ENCODE data around the gene FAM217B. TPM values are rescaled to one million over a fixed set of nuclear protein-coding genes. Genes with fewer than 3 reads are reported as not detected.

FAM217B gene
- total RNA-seq, 1 experiment from 2014 or later: 7.2 TPM

DNA sequence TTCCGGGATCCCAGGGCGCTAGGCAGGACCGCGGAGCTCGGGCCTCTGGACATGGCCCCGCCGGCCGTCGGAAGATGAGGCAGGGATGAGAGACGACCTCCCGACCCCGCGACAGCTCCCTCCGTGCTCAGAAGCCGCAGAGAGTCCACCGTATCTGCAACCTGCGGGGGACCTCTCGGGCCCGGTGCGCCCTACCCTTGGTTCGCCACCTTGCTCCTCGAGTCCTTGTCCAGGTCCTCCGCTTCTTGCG, 385 bp upstream of the FAM217B start:
- no peak for DNase-seq
- no peaks in the 10 kb centered on the region for H3F3A ChIP-seq (ENCODE audit: low read length, unreplicated experiment)
- H4K20me1 ChIP-seq (ENCODE audit: low read length): peaks cover 6% of the 10 kb centered on the region; the same call in 1 of the 2 replicates
- TF ChIP-seq, protein P1, sequence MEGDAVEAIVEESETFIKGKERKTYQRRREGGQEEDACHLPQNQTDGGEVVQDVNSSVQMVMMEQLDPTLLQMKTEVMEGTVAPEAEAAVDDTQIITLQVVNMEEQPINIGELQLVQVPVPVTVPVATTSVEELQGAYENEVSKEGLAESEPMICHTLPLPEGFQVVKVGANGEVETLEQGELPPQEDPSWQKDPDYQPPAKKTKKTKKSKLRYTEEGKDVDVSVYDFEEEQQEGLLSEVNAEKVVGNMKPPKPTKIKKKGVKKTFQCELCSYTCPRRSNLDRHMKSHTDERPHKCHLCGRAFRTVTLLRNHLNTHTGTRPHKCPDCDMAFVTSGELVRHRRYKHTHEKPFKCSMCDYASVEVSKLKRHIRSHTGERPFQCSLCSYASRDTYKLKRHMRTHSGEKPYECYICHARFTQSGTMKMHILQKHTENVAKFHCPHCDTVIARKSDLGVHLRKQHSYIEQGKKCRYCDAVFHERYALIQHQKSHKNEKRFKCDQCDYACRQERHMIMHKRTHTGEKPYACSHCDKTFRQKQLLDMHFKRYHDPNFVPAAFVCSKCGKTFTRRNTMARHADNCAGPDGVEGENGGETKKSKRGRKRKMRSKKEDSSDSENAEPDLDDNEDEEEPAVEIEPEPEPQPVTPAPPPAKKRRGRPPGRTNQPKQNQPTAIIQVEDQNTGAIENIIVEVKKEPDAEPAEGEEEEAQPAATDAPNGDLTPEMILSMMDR (conservative IDR thresholded peaks at IDR 0.05; ENCODE audit: low read depth, low read length): no peak
- TF ChIP-seq EZH2phosphoT487 (IDR thresholded peaks at IDR 0.05; ENCODE audit: borderline replicate concordance, low read length) (no peak), EZH2 (IDR thresholded peaks at IDR 0.05; ENCODE audit: low read length, unreplicated experiment) (no peak)
- ChIA-PET CTCF (interaction anchor here (0.7 to 1.7 kb wide), 3 partner anchors 14 to 157 kb away, joined by 3 to 10 read pairs (median 3); no protein-coding TSS in a partner anchor), POLR2A (ENCODE audit: unreplicated experiment) (interaction anchor here (0.6 to 0.9 kb wide), 5 partner anchors 8 to 1537 kb away, joined by 4 to 7 read pairs (median 4); no protein-coding TSS in a partner anchor)
- peak overlapping the region; percentile 72 for H3K4me3 ChIP-seq (ENCODE audit: low read length)
- peak overlapping the region; percentile 92 for H2AFZ ChIP-seq (ENCODE audit: low read length)
- peaks cover 9% of the 10 kb centered on the region; the same call in 1 of the 2 replicates for H3K36me3 ChIP-seq (ENCODE audit: low read depth, low read length)
- H3K9me3 ChIP-seq (ENCODE audit: low read length): no peaks in the 10 kb centered on the region
- peak overlapping the region; percentile 73 for H3K27ac ChIP-seq (ENCODE audit: low read length)
- H3K9me2 ChIP-seq (replicated peaks; ENCODE audit: low read length): no peaks in the 10 kb centered on the region
- H3K79me2 ChIP-seq (ENCODE audit: low read length): peaks cover 51% of the 10 kb centered on the region
- ATAC-seq: peak; percentile 6; the same call in 1 of the 2 replicates
- peak overlapping the region; percentile 80 for H3K9ac ChIP-seq (ENCODE audit: low read length)
- H3K4me2 ChIP-seq (ENCODE audit: low read length): peak overlapping the region; percentile 96
- BruUV-seq (replicated peaks): no TSS peak
- H3K27me3 ChIP-seq (ENCODE audit: low read length): no peaks in the 10 kb centered on the region
- H3K4me1 ChIP-seq (ENCODE audit: insufficient read depth, low read length): peaks cover 36% of the 10 kb centered on the region
- intact Hi-C loops (cut with micrococcal nuclease): loop anchor here (2.0 kb wide), 1 partner anchor 95 kb away; no protein-coding TSS in a partner anchor

DNA sequence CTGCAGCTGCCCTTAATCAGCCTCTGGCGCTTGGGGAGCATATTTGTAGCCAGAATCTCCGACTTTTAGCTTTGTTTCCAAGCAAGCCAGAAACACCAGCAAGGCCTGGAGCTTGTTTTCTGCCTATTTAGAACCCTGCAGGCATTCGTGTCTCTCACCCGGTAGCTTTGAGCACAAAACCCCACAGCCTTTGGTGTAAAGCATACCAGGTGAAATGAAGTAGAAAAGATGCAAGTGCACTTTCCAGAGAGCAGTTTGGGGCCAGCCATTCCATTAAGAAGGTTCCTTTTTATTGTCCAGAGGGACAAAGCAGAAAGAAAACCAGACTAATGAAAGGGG, 736 bp downstream of the FAM217B start:
- Histone ChIP-seq H3K4me1 (ENCODE audit: insufficient read depth, low read length) (peaks cover 36% of the 10 kb centered on the region), H3K9ac (ENCODE audit: low read length) (peak overlapping the region; percentile 80), H3K27me3 (ENCODE audit: low read length) (no peaks in the 10 kb centered on the region), H2AFZ (ENCODE audit: low read length) (peak overlapping the region; percentile 92), H3K9me3 (ENCODE audit: low read length) (no peaks in the 10 kb centered on the region), H3F3A (ENCODE audit: low read length, unreplicated experiment) (no peaks in the 10 kb centered on the region), H4K20me1 (ENCODE audit: low read length) (peaks cover 5% of the 10 kb centered on the region; the same call in 1 of the 2 replicates), H3K79me2 (ENCODE audit: low read length) (peaks cover 51% of the 10 kb centered on the region), H3K4me3 (ENCODE audit: low read length) (peak overlapping the region; percentile 72), H3K27ac (ENCODE audit: low read length) (peak overlapping the region; percentile 73), H3K36me3 (ENCODE audit: low read depth, low read length) (peaks cover 9% of the 10 kb centered on the region; the same call in 1 of the 2 replicates), H3K4me2 (ENCODE audit: low read length) (peak overlapping the region; percentile 96), H3K9me2 (replicated peaks; ENCODE audit: low read length) (no peaks in the 10 kb centered on the region)
- ATAC-seq (no peak), DNase-seq (no peak)
- BruUV-seq (replicated peaks): no TSS peak
- TF ChIP-seq EZH2phosphoT487 (IDR thresholded peaks at IDR 0.05; ENCODE audit: borderline replicate concordance, low read length) (no peak), EZH2 (IDR thresholded peaks at IDR 0.05; ENCODE audit: low read length, unreplicated experiment) (no peak)
- TF ChIP-seq, protein P1 (conservative IDR thresholded peaks at IDR 0.05; ENCODE audit: low read depth, low read length): no peak
- intact Hi-C loops (cut with micrococcal nuclease): loop anchor here (2.0 kb wide), 1 partner anchor 96 kb away; no protein-coding TSS in a partner anchor
- ChIA-PET CTCF (no interaction called here), POLR2A (ENCODE audit: unreplicated experiment) (interaction anchor here (0.6 kb wide), 1 partner anchor 24 kb away, joined by 3 read pairs; no protein-coding TSS in a partner anchor)

DNA sequence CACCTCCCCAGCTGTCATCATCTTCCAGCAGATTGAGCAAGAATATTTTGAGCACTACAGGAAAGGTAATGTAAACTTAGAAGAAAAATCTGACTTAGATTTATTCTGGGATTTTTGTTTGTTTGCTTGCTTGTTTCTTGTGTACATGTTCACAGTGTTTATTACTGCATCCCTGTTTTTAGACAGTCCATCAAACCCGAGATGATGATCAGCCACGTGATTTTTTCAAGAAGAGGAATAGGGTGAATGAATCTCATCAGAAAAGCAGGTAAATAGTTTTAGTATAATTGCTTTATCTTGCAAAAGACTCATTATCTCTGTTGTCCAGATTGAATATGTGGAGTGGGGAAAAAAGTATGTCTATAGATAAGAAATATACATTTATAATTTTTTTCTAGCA, 2.1 kb downstream of the FAM217B start:
- H3K4me3 ChIP-seq (ENCODE audit: low read length): no peak overlapping the region
- TF ChIP-seq, protein P1 (conservative IDR thresholded peaks at IDR 0.05; ENCODE audit: low read depth, low read length): no peak
- TF ChIP-seq EZH2phosphoT487 (IDR thresholded peaks at IDR 0.05; ENCODE audit: borderline replicate concordance, low read length) (no peak), EZH2 (IDR thresholded peaks at IDR 0.05; ENCODE audit: low read length, unreplicated experiment) (no peak)

More for the DNA sequence above, 2.1 kb downstream of the FAM217B start:
- Histone ChIP-seq H2AFZ (ENCODE audit: low read length) (no peak overlapping the region), H3K9me2 (replicated peaks; ENCODE audit: low read length) (no peaks in the 10 kb centered on the region), H3K79me2 (ENCODE audit: low read length) (peaks cover 39% of the 10 kb centered on the region), H3K27ac (ENCODE audit: low read length) (no peak overlapping the region), H3K4me1 (ENCODE audit: insufficient read depth, low read length) (peaks cover 31% of the 10 kb centered on the region), H3K27me3 (ENCODE audit: low read length) (no peaks in the 10 kb centered on the region), H3K9ac (ENCODE audit: low read length) (no peak overlapping the region), H4K20me1 (ENCODE audit: low read length) (no peaks in the 10 kb centered on the region; the same call in 1 of the 2 replicates), H3K36me3 (ENCODE audit: low read depth, low read length) (peaks cover 9% of the 10 kb centered on the region; the same call in 1 of the 2 replicates), H3K4me2 (ENCODE audit: low read length) (peak overlapping the region; percentile 96), H3K9me3 (ENCODE audit: low read length) (no peaks in the 10 kb centered on the region), H3F3A (ENCODE audit: low read length, unreplicated experiment) (no peaks in the 10 kb centered on the region)
- DNase-seq: no peak
- no peak for ATAC-seq
- CTCF ChIA-PET: no interaction called here
- BruUV-seq (replicated peaks): no TSS peak
- intact Hi-C loops (cut with micrococcal nuclease): no loop called here
- POLR2A ChIA-PET (ENCODE audit: unreplicated experiment): no interaction called here

All from PC-3 (cell line).